ENCODE measurements around the gene CENPX.

GRCh38 chr17:82006468-82007227, 16.0 kb downstream of the CENPX start:
- TF ChIP-seq POLR2A (IDR thresholded peaks at IDR 0.05; ENCODE audit: low read depth, low read length): no peak
- TF ChIP-seq CTCF (IDR thresholded peaks at IDR 0.05; ENCODE audit: extremely low read depth in 1 of 2, insufficient read depth in 1 of 2, low read depth in 1 of 2, low read length in 2 of 2): no peak
- TF ChIP-seq EZH2 (IDR thresholded peaks at IDR 0.05; ENCODE audit: borderline replicate concordance, low read depth, low read length, severe bottlenecking): no peak
- no peak for TF ChIP-seq FOS (IDR thresholded peaks at IDR 0.05; ENCODE audit: borderline replicate concordance, insufficient read depth, low read length)
- TF ChIP-seq MAX (IDR thresholded peaks at IDR 0.05; ENCODE audit: insufficient read depth, insufficient read length): no peak
- no peak for TF ChIP-seq MYC (IDR thresholded peaks at IDR 0.05; ENCODE audit: low read depth, low read length)
